H9 (cell line): Measurements from ENCODE around the gene ANKRD13B. TPM values are rescaled to one million over a fixed set of nuclear protein-coding genes. Genes with fewer than 3 reads are reported as not detected.

Experiments
- DNase-seq: peaks from one replicate; pipeline ENCODE4 v3.0.0-alpha.2; 2017
- H2AFZ ChIP-seq: one replicate; pipeline ENCODE4 v1.6.1; 2013; ENCODE audit warnings: mild to moderate bottlenecking, low read length, control low read depth, moderate library complexity
- H2AK5ac ChIP-seq: 2 replicates; pipeline ENCODE4 v1.6.1; 2013; ENCODE audit warnings: low read length, control low read depth, mixed read lengths; ENCODE audit not compliant: insufficient read length
- H2BK120ac ChIP-seq: one replicate; pipeline ENCODE4 v1.6.1; 2013; ENCODE audit warnings: low read depth, mild to moderate bottlenecking, low read length, control low read depth, inconsistent platforms; ENCODE audit not compliant: poor library complexity, severe bottlenecking
- H2BK12ac ChIP-seq: 2 replicates; pipeline ENCODE4 v1.6.1; 2013; ENCODE audit warnings: low read length, control low read depth, mixed read lengths, low read depth; ENCODE audit not compliant: insufficient read length
- H2BK15ac ChIP-seq: 2 replicates; pipeline ENCODE4 v1.6.1; 2013; ENCODE audit warnings: low read depth, low read length, control low read depth
- H2BK20ac ChIP-seq: one replicate; pipeline ENCODE4 v1.6.1; 2013; ENCODE audit warnings: low read depth, mild to moderate bottlenecking, low read length, control low read depth, inconsistent platforms; ENCODE audit not compliant: poor library complexity, severe bottlenecking
- H2BK5ac ChIP-seq: 2 replicates; pipeline ENCODE4 v1.6.1; 2013; ENCODE audit warnings: low read length, control low read depth, mixed read lengths; ENCODE audit not compliant: insufficient read length
- H3K14ac ChIP-seq: 2 replicates; pipeline ENCODE4 v1.6.1; 2013; ENCODE audit warnings: low read length, control low read depth; ENCODE audit not compliant: insufficient read depth
- H3K18ac ChIP-seq: 2 replicates; pipeline ENCODE4 v1.6.1; 2013; ENCODE audit warnings: low read depth, mild to moderate bottlenecking, mixed read lengths, low read length, control low read depth; ENCODE audit not compliant: insufficient read length
- H3K23ac ChIP-seq: 2 replicates; pipeline ENCODE4 v1.6.1; 2013; ENCODE audit warnings: low read length, control low read depth, mixed read lengths, low read depth; ENCODE audit not compliant: insufficient read length
- H3K23me2 ChIP-seq: 2 replicates; pipeline ENCODE4 v1.6.1; 2013; ENCODE audit warnings: low read depth, mild to moderate bottlenecking, mixed read lengths, low read length, control low read depth; ENCODE audit not compliant: insufficient read length, poor library complexity, severe bottlenecking
- H3K27ac ChIP-seq: 2 replicates; pipeline ENCODE4 v1.5.1; 2013; ENCODE audit warnings: low read length, control low read depth, mixed read lengths, low read depth; ENCODE audit not compliant: insufficient read length
- H3K27me3 ChIP-seq: 2 replicates; pipeline ENCODE4 v1.6.1; 2013; ENCODE audit warnings: low read length, control low read depth, inconsistent platforms; ENCODE audit not compliant: insufficient read depth
- H3K4ac ChIP-seq: 2 replicates; pipeline ENCODE4 v1.6.1; 2013; ENCODE audit warnings: low read depth, mild to moderate bottlenecking, control low read depth, inconsistent platforms, low read length, moderate library complexity
- H3K4me1 ChIP-seq: 2 replicates; pipeline ENCODE4 v1.6.1; 2013; ENCODE audit warnings: low read length, control low read depth, inconsistent platforms; ENCODE audit not compliant: insufficient read depth
- H3K4me2 ChIP-seq: 2 replicates; pipeline ENCODE4 v1.6.1; 2013; ENCODE audit warnings: low read length, control low read depth, mixed read lengths; ENCODE audit not compliant: insufficient read length, insufficient read depth
- H3K56ac ChIP-seq: 2 replicates; pipeline ENCODE4 v1.6.1; 2013; ENCODE audit warnings: low read depth, mild to moderate bottlenecking, mixed read lengths, low read length, control low read depth; ENCODE audit not compliant: insufficient read length
- H3K79me1 ChIP-seq: 2 replicates; pipeline ENCODE4 v1.6.1; 2013; ENCODE audit warnings: low read depth, mild to moderate bottlenecking, moderate library complexity, low read length, control low read depth, inconsistent platforms; ENCODE audit not compliant: insufficient read depth, poor library complexity, severe bottlenecking
- H3K79me2 ChIP-seq: 2 replicates; pipeline ENCODE4 v1.6.1; 2013; ENCODE audit warnings: low read length, control low read depth, inconsistent platforms; ENCODE audit not compliant: insufficient read depth
- H3K9ac ChIP-seq: 2 replicates; pipeline ENCODE4 v1.6.1; 2013; ENCODE audit warnings: low read length, control low read depth, mixed read lengths; ENCODE audit not compliant: insufficient read length; ENCODE audit errors: extremely low read depth
- H3K9me3 ChIP-seq: one replicate; pipeline ENCODE4 v1.6.1; 2013; ENCODE audit warnings: low read depth, low read length, inconsistent platforms; ENCODE audit not compliant: control insufficient read depth
- H3T11ph ChIP-seq: one replicate; pipeline ENCODE4 v1.6.1; 2013; ENCODE audit warnings: mild to moderate bottlenecking, low read length, control low read depth, inconsistent platforms
- H4K20me1 ChIP-seq: one replicate; pipeline ENCODE4 v1.6.1; 2013; ENCODE audit not compliant: control insufficient read depth, insufficient read length, insufficient read depth
- H4K5ac ChIP-seq: 2 replicates; pipeline ENCODE4 v1.6.1; 2013; ENCODE audit warnings: low read depth, mild to moderate bottlenecking, mixed read lengths, low read length, control low read depth; ENCODE audit not compliant: insufficient read length
- H4K8ac ChIP-seq: replicated peaks from 2 replicates; pipeline ENCODE4 v1.6.1; 2013; ENCODE audit warnings: low read length, control low read depth, mixed read lengths, low read depth; ENCODE audit not compliant: insufficient read length
- H4K91ac ChIP-seq: 2 replicates; pipeline ENCODE4 v1.6.1; 2013; ENCODE audit warnings: low read depth, mild to moderate bottlenecking, moderate library complexity, mixed read lengths, low read length, control low read depth; ENCODE audit not compliant: insufficient read length
- H3K27ac Mint-ChIP-seq, 3 experiments: 2 replicates in 2 of 3; 3 replicates in 1 of 3; pipeline ENCODE4 v1.8.0; 2020 to 2021; ENCODE audit warnings: mixed read lengths in 3 of 3, mild to moderate bottlenecking in 1 of 3, moderate library complexity in 1 of 3
- H3K27me3 Mint-ChIP-seq: 2 replicates; pipeline ENCODE4 v1.8.0; 2021; ENCODE audit warnings: low read depth, mild to moderate bottlenecking, moderate library complexity, mixed read lengths
- H3K36me3 Mint-ChIP-seq, 3 experiments: 2 replicates in 2 of 3; 3 replicates in 1 of 3; pipeline ENCODE4 v1.8.0; 2020 to 2021; ENCODE audit warnings: low read depth in 3 of 3, mixed read lengths in 3 of 3; ENCODE audit not compliant: insufficient read depth in 1 of 3
- H3K4me1 Mint-ChIP-seq, 2 experiments: 2 replicates each; pipeline ENCODE4 v1.8.0; 2020; ENCODE audit warnings: mixed read lengths in 2 of 2
- H3K4me3 Mint-ChIP-seq, 2 experiments: 2 replicates in 1 of 2; 3 replicates in 1 of 2; pipeline ENCODE4 v1.8.0; 2020 to 2021; ENCODE audit warnings: mild to moderate bottlenecking in 2 of 2, mixed read lengths in 2 of 2, moderate library complexity in 1 of 2
- H3K9me3 Mint-ChIP-seq, 2 experiments: 2 replicates in 1 of 2; 3 replicates in 1 of 2; pipeline ENCODE4 v1.8.0; 2020; ENCODE audit warnings: mild to moderate bottlenecking in 2 of 2, mixed read lengths in 2 of 2, moderate library complexity in 1 of 2
- CTCF ChIP-seq: fragments of 200-600 bp; sonication (generic); conservative IDR thresholded peaks from 3 replicates; pipeline ENCODE4 v1.8.0; 2021; ENCODE audit warnings: antibody characterized with exemption, mild to moderate bottlenecking
- WGBS: extraction: QIAGEN DNeasy Blood & Tissue Kit; methylation state at CpG from one replicate; pipeline ENCODE4 v1.1.7; 2013; ENCODE audit warnings: missing lambda C conversion rate, low lambda C conversion rate, mixed read lengths; ENCODE audit not compliant: insufficient read length; ENCODE audit errors: extremely low coverage; 5-methylcytosine and 5-hydroxymethylcytosine counted together
- total RNA-seq: library from RNA; stranded (reverse); gene quantifications from 2 replicates; pipeline ENCODE4 v1.2.1, GENCODE V29; 2021

The ANKRD13B gene
- total RNA-seq, 1 experiment from 2014 or later, result 24.2 TPM

DNA sequence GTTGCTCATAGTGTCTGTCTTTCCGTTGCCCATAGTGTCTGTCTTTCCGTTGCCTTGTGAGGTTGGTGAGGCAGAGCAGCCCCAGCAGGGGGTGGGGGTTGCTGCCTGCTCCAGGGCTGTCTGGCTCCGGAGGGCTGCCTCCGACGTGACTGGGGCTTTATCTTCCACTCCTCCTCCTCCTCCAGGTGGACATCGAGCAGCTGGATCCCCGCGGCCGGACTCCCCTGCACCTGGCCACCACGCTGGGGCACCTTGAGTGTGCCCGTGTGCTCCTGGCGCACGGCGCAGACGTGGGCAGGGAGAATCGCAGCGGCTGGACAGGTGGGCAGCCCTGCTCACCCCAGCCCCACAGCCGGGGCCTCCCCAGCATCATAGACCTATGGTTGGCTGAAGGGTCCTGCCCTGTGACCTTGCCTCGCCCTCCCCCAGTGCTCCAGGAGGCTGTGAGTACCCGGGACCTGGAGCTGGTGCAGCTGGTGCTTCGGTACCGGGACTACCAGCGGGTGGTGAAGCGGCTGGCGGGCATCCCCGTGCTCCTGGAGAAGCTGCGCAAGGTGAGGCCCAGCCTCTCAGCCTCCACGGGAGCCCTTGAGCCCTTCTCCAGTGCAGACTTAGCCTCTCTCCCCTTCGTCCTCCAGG, 14.7 kb downstream of the ANKRD13B start:
- no peak overlapping the region for H3K27ac ChIP-seq
- H3K4me3 Mint-ChIP-seq, result no peak overlapping the region
- no peak for TF ChIP-seq CTCF
- no peaks in the 10 kb centered on the region for H3K4me1 ChIP-seq
- H3K4ac ChIP-seq, result no peak overlapping the region
- no peak overlapping the region for H3K14ac ChIP-seq
- DNase-seq, result peak; percentile 31
- H4K8ac ChIP-seq, result no peak overlapping the region
- H2BK20ac ChIP-seq, result no peak overlapping the region
- H3K9ac ChIP-seq, result no peak overlapping the region
- no peak overlapping the region; a peak in 1 of 7 replicates for H3K27ac Mint-ChIP-seq
- H3K79me1 ChIP-seq, result no peaks in the 10 kb centered on the region
- peaks cover 11% of the 10 kb centered on the region for H3K27me3 Mint-ChIP-seq
- no peak overlapping the region for H4K5ac ChIP-seq
- no peaks in the 10 kb centered on the region for H3K79me2 ChIP-seq
- H2BK15ac ChIP-seq, result no peak overlapping the region
- no peak overlapping the region for H3K4me2 ChIP-seq
- no peaks in the 10 kb centered on the region for H3K9me3 ChIP-seq
- H3K18ac ChIP-seq, result no peak overlapping the region
- H3K23me2 ChIP-seq, result no peaks in the 10 kb centered on the region
- no peak overlapping the region for H3T11ph ChIP-seq
- peaks cover 2 to 8% (median 7%) of the 10 kb centered on the region in 3 experiments; a peak in 4 of 7 replicates for H3K36me3 Mint-ChIP-seq
- no CpG with 5 or more reads among the region's 29 CpGs for WGBS
- no peaks in the 10 kb centered on the region for H3K27me3 ChIP-seq
- no peak overlapping the region for H4K91ac ChIP-seq
- H2BK5ac ChIP-seq, result no peak overlapping the region
- H2BK120ac ChIP-seq, result no peak overlapping the region
- peaks cover 0 to 12% of the 10 kb centered on the region in 2 experiments; a peak in 2 of 4 replicates for H3K4me1 Mint-ChIP-seq
- H3K23ac ChIP-seq, result no peak overlapping the region
- H3K56ac ChIP-seq, result no peak overlapping the region
- H3K9me3 Mint-ChIP-seq, result no peaks in the 10 kb centered on the region; a peak in 1 of 5 replicates
- no peaks in the 10 kb centered on the region for H4K20me1 ChIP-seq
- no peak overlapping the region for H2AFZ ChIP-seq
- H2BK12ac ChIP-seq, result no peak overlapping the region
- no peak overlapping the region for H2AK5ac ChIP-seq
